Measurements from ENCODE around the gene BCS1L. TPM values are rescaled to one million over a fixed set of nuclear protein-coding genes. Genes with fewer than 3 reads are reported as not detected.

BCS1L gene
- total and polyA plus RNA-seq, 2 of the 8 experiments (the other 6 are each of a cell fraction or from before 2014, with no cell fraction given), result 23.7 to 37.1 TPM

DNA sequence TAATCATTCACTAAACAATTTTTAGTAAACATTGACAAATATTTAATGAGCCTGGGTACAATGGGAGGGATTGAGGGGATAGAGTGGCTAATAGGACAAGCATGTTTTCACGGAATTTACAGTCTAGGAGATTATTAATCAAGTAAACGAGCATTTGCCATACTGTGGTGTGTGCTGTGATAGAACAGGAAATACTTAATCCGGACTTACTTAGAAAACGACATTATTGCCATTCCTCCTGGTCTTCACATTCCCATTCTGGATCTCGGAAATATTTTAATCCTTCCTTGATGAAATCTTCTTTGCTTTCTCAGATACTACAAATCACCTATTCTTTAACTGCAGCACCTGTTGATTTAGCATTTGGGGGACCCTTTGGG lies 52.1 kb downstream of the BCS1L start (continued):
- TF ChIP-seq RFX5 (IDR thresholded peaks at IDR 0.05; ENCODE audit: borderline replicate concordance, low read depth, low read length), result no peak

Other genes with a start within 250 kb of the BCS1L start
- 7.0 and 8.2 TPM in 2 replicates for gene VIL1, start 240.6 kb upstream of the BCS1L start, total RNA-seq (2021; fragmentation: NEBNext Ultra II Directional; extraction: Animal tissue kit (Norgen Biotek cat#: 25700))
- gene VIL1, start 240.6 kb upstream of the BCS1L start, polyA plus RNA-seq (2011; rRNA removed), result 6.2 and 8.1 TPM in 2 replicates
- gene USP37, start 91.3 kb upstream of the BCS1L start, total RNA-seq (2021; fragmentation: NEBNext Ultra II Directional; extraction: Animal tissue kit (Norgen Biotek cat#: 25700)), result 22.3 and 29.1 TPM in 2 replicates
- gene USP37, start 91.3 kb upstream of the BCS1L start, polyA plus RNA-seq (2011; rRNA removed), result 1.9 and 3.8 TPM in 2 replicates
- gene CNOT9, start 90.8 kb upstream of the BCS1L start, total RNA-seq (2021; fragmentation: NEBNext Ultra II Directional; extraction: Animal tissue kit (Norgen Biotek cat#: 25700)), result 78.1 and 81.2 TPM in 2 replicates
- gene CNOT9, start 90.8 kb upstream of the BCS1L start, polyA plus RNA-seq (2011; rRNA removed), result 64.3 and 79.3 TPM in 2 replicates
- gene PLCD4, start 51.8 kb upstream of the BCS1L start, total RNA-seq (2021; fragmentation: NEBNext Ultra II Directional; extraction: Animal tissue kit (Norgen Biotek cat#: 25700)), result 0.50 and 0.61 TPM in 2 replicates
- 0.16 and 0.21 TPM in 2 replicates for gene PLCD4, start 51.8 kb upstream of the BCS1L start, polyA plus RNA-seq (2011; rRNA removed)
- gene ZNF142, start 60 bp upstream of the BCS1L start, total RNA-seq (2021; fragmentation: NEBNext Ultra II Directional; extraction: Animal tissue kit (Norgen Biotek cat#: 25700)), result 32.5 and 37.9 TPM in 2 replicates
- gene ZNF142, start 60 bp upstream of the BCS1L start, polyA plus RNA-seq (2011; rRNA removed), result 9.4 and 18.5 TPM in 2 replicates
- gene RNF25, start 12.3 kb downstream of the BCS1L start, total RNA-seq (2021; fragmentation: NEBNext Ultra II Directional; extraction: Animal tissue kit (Norgen Biotek cat#: 25700)), result 19.6 and 24.7 TPM in 2 replicates
- 29.6 and 31.6 TPM in 2 replicates for gene RNF25, start 12.3 kb downstream of the BCS1L start, polyA plus RNA-seq (2011; rRNA removed)
- gene STK36, start 12.4 kb downstream of the BCS1L start, total RNA-seq (2021; fragmentation: NEBNext Ultra II Directional; extraction: Animal tissue kit (Norgen Biotek cat#: 25700)), result 34.9 and 41.4 TPM in 2 replicates
- 57.6 and 65.8 TPM in 2 replicates for gene STK36, start 12.4 kb downstream of the BCS1L start, polyA plus RNA-seq (2011; rRNA removed)
- gene TTLL4, start 51.2 kb downstream of the BCS1L start, total RNA-seq (2021; fragmentation: NEBNext Ultra II Directional; extraction: Animal tissue kit (Norgen Biotek cat#: 25700)), result 105 and 106 TPM in 2 replicates
- 63.1 and 71.1 TPM in 2 replicates for gene TTLL4, start 51.2 kb downstream of the BCS1L start, polyA plus RNA-seq (2011; rRNA removed)
- gene CYP27A1, start 122.5 kb downstream of the BCS1L start, total RNA-seq (2021; fragmentation: NEBNext Ultra II Directional; extraction: Animal tissue kit (Norgen Biotek cat#: 25700)), result 3.9 and 5.4 TPM in 2 replicates
- 12.9 and 14.7 TPM in 2 replicates for gene CYP27A1, start 122.5 kb downstream of the BCS1L start, polyA plus RNA-seq (2011; rRNA removed)
- gene PRKAG3, start 172.1 kb downstream of the BCS1L start, total RNA-seq (2021; fragmentation: NEBNext Ultra II Directional; extraction: Animal tissue kit (Norgen Biotek cat#: 25700)), result not detected in 2 replicates
- not detected in 2 replicates for gene PRKAG3, start 172.1 kb downstream of the BCS1L start, polyA plus RNA-seq (2011; rRNA removed)
- not detected in 2 replicates for gene WNT6, start 200.1 kb downstream of the BCS1L start, total RNA-seq (2021; fragmentation: NEBNext Ultra II Directional; extraction: Animal tissue kit (Norgen Biotek cat#: 25700))
- gene WNT6, start 200.1 kb downstream of the BCS1L start, polyA plus RNA-seq (2011; rRNA removed), result not detected in 2 replicates
- gene WNT10A, start 221.2 kb downstream of the BCS1L start, total RNA-seq (2021; fragmentation: NEBNext Ultra II Directional; extraction: Animal tissue kit (Norgen Biotek cat#: 25700)), result not detected in 2 replicates
- 0.05 TPM in 1 of 2 replicates, not detected in the other for gene WNT10A, start 221.2 kb downstream of the BCS1L start, polyA plus RNA-seq (2011; rRNA removed)